Upper lobe of right lung (tissue), 1 donor: ENCODE data around the gene MAP3K13. TPM values are rescaled to one million over a fixed set of nuclear protein-coding genes. Genes with fewer than 3 reads are reported as not detected.
"Not testable (repeated sequence)": the region's sequence is repeated elsewhere in the genome, so short reads cannot be mapped to it uniquely, and the experiment has no call there.

Experiments
- ATAC-seq: fragments of 200-7000 bp; cut with Tn5 transposase; one replicate; pipeline ENCODE4 v1.9.1; 2020; ENCODE audit warnings: mild to moderate bottlenecking, moderate library complexity
- DNase-seq: peaks from one replicate; pipeline ENCODE4 v3.0.0-alpha.2; 2020
- H3K27ac ChIP-seq: fragments of 200-600 bp; one replicate; pipeline ENCODE4 v1.8.0; 2022
- H3K27me3 ChIP-seq: fragments of 200-600 bp; one replicate; pipeline ENCODE4 v1.8.0; 2022; ENCODE audit warnings: mild to moderate bottlenecking
- H3K36me3 ChIP-seq: fragments of 200-600 bp; one replicate; pipeline ENCODE4 v1.8.0; 2022
- H3K4me1 ChIP-seq: fragments of 200-600 bp; one replicate; pipeline ENCODE4 v1.8.0; 2022
- H3K4me3 ChIP-seq: fragments of 200-600 bp; one replicate; pipeline ENCODE4 v1.8.0; 2022; ENCODE audit warnings: mild to moderate bottlenecking
- H3K9me3 ChIP-seq: fragments of 200-600 bp; one replicate; pipeline ENCODE4 v1.8.0; 2022
- intact Hi-C: fragments of 100-400 bp; cut with DNase I; formaldehyde crosslinking; loops from one replicate; pipeline ENCODE4 v1.11.0; 2022
- total RNA-seq: library from RNA; stranded (reverse); fragmentation: NEBNext Ultra II Directional; extraction: Animal tissue kit (Norgen Biotek cat#: 25700); gene quantifications from one replicate; pipeline ENCODE4 v1.2.1, GENCODE V29; 2021
- TF ChIP-seq, protein P1 (sequence below): fragments of 200-600 bp; IDR thresholded peaks from one replicate; pipeline ENCODE4 v1.8.0; 2022; ENCODE audit warnings: antibody characterized with exemption
- donor health status: DM: no; HTN: yes; CAD: no; lungs with severe emphysema.

The MAP3K13 gene
- total RNA-seq, 1 donor from 2014 or later: 37.6 TPM

GRCh38 chr3:185361920-185362319, 1.0 kb upstream of the MAP3K13 start:
- Histone ChIP-seq H3K9me3 (no peaks in the 10 kb centered on the region), H3K4me1 (peaks cover 2% of the 10 kb centered on the region), H3K27ac (peak overlapping the region; percentile 56), H3K27me3 (no peaks in the 10 kb centered on the region), H3K4me3 (peak overlapping the region; percentile 24), H3K36me3 (no peaks in the 10 kb centered on the region)
- ATAC-seq: peak; percentile 32
- TF ChIP-seq, protein P1, sequence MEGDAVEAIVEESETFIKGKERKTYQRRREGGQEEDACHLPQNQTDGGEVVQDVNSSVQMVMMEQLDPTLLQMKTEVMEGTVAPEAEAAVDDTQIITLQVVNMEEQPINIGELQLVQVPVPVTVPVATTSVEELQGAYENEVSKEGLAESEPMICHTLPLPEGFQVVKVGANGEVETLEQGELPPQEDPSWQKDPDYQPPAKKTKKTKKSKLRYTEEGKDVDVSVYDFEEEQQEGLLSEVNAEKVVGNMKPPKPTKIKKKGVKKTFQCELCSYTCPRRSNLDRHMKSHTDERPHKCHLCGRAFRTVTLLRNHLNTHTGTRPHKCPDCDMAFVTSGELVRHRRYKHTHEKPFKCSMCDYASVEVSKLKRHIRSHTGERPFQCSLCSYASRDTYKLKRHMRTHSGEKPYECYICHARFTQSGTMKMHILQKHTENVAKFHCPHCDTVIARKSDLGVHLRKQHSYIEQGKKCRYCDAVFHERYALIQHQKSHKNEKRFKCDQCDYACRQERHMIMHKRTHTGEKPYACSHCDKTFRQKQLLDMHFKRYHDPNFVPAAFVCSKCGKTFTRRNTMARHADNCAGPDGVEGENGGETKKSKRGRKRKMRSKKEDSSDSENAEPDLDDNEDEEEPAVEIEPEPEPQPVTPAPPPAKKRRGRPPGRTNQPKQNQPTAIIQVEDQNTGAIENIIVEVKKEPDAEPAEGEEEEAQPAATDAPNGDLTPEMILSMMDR: no peak
- no peak for DNase-seq
- intact Hi-C loops: loop anchor here (5.0 kb wide), 1 partner anchor 75 kb away; no protein-coding TSS in a partner anchor

DNA sequence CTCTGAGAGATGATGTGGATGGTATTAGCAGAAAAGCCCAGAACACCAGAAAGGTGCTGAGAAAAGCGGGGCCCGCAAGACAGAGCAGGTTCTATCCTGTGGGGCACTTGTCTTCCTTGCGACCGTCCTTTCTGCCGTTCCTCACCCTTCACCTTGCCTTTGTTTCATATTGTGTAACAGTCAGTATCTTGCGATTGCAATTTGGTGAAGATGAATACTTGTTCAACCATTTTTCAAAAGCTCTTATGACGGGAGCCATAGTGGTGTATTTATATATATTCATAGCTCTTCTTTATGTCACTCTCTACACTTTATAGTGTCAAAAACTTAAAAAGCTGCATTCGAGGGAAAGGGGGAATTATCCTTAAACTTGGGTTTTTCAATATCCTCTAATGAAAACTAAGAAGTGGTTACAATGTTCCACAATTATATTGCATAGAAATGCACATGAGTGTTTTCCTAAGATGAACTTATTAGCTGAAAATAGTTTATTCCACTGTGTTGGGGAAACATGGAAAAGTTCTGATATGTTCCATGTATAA, 797 bp downstream of the MAP3K13 start:
- Histone ChIP-seq H3K27ac (peak overlapping the region; percentile 82), H3K27me3 (no peaks in the 10 kb centered on the region), H3K36me3 (no peaks in the 10 kb centered on the region), H3K9me3 (no peaks in the 10 kb centered on the region), H3K4me3 (peak overlapping the region; percentile 62), H3K4me1 (peaks cover 2% of the 10 kb centered on the region)
- intact Hi-C loops: loop anchor here (5.0 kb wide), 1 partner anchor 76 kb away; no protein-coding TSS in a partner anchor
- peak; percentile 42 for ATAC-seq
- TF ChIP-seq, protein P1: no peak
- DNase-seq: no peak

- Histone ChIP-seq H3K36me3 (no peaks in the 10 kb centered on the region), H3K27me3 (no peaks in the 10 kb centered on the region), H3K4me3 (peak overlapping the region; percentile 62), H3K9me3 (no peaks in the 10 kb centered on the region), H3K4me1 (peaks cover 2% of the 10 kb centered on the region), H3K27ac (peak overlapping the region; percentile 40)
- DNase-seq (no peak), ATAC-seq (peak; percentile 80)
- TF ChIP-seq, protein P1: no peak
- intact Hi-C loops: no loop called here
These were observed 2.5 kb downstream of the MAP3K13 start for GRCh38 chr3:185365291-185366073.

GRCh38 chr3:185366074-185366335, 3.1 kb downstream of the MAP3K13 start:
- TF ChIP-seq, protein P1: no peak
- Histone ChIP-seq H3K27ac (no peak overlapping the region), H3K4me1 (peaks cover 2% of the 10 kb centered on the region), H3K27me3 (no peaks in the 10 kb centered on the region), H3K36me3 (no peaks in the 10 kb centered on the region), H3K9me3 (no peaks in the 10 kb centered on the region), H3K4me3 (no peak overlapping the region)
- ATAC-seq (no peak), DNase-seq (no peak)
- intact Hi-C loops: no loop called here

DNA sequence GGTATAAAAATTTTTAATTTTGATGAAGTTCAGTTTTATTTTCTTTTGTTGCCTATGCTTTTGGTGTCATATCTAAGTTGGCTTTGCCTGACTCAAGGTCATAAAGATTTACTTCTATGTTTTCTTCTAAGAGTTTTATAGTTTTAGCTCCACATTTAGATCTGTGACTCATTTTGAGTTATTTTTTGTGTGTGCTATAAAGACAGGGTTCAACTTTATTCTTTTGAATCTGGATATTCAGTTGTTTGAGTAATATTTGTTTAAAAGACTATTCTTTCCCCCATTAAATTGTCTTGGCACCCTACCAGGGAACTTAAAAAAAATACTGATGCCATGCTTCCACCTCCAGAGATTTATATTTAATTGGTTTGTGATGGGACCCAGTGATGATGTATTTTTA, 4.0 kb downstream of the MAP3K13 start:
- H3K27ac ChIP-seq: no peak overlapping the region
- ATAC-seq (no peak), DNase-seq (no peak)
- H3K27me3 ChIP-seq: no peaks in the 10 kb centered on the region
- no peaks in the 10 kb centered on the region for H3K9me3 ChIP-seq
- H3K36me3 ChIP-seq: no peaks in the 10 kb centered on the region
- intact Hi-C loops: no loop called here
- H3K4me1 ChIP-seq: peaks cover 2% of the 10 kb centered on the region
- H3K4me3 ChIP-seq: no peak overlapping the region
- TF ChIP-seq, protein P1: no peak

GRCh38 chr3:185370349-185370748, 7.4 kb downstream of the MAP3K13 start:
- H3K36me3 ChIP-seq, DNase-seq, intact Hi-C loops, H3K9me3 ChIP-seq, H3K27me3 ChIP-seq, ATAC-seq, H3K27ac ChIP-seq, H3K4me1 ChIP-seq, H3K4me3 ChIP-seq: not testable (repeated sequence)
